Body of pancreas (tissue), 4 donors: ENCODE data around the gene IPO5. TPM values are rescaled to one million over a fixed set of nuclear protein-coding genes. Genes with fewer than 3 reads are reported as not detected.

Source experiments
- ATAC-seq: fragments of 150-250 bp; one replicate; pipeline ENCODE4 v1.9.1; 2016
- DNase-seq, 4 donors: peaks; one replicate each; pipeline ENCODE4 v3.0.0-alpha.2; 2019
- H3K27ac ChIP-seq, 4 donors: fragments of 200-600 bp; sonication (generic); 1 replicate in 3 of 4; 2 replicates in 1 of 4; pipeline versions ENCODE4 v1.5.1 to v1.6.1; 2016 to 2019; ENCODE audit warnings: mild to moderate bottlenecking in 1 of 4, mixed read lengths in 1 of 4, moderate library complexity in 1 of 4
- H3K27me3 ChIP-seq, 2 donors: fragments of 200-600 bp; sonication (generic); one replicate each; pipeline ENCODE4 v1.6.0; 2016; ENCODE audit warnings: mild to moderate bottlenecking in 1 of 2
- H3K36me3 ChIP-seq, 2 donors: fragments of 200-600 bp; sonication (generic); replicated peaks in 1 of 2; 2 replicates each; pipeline ENCODE4 v1.5.1; 2016; ENCODE audit warnings: low read depth in 2 of 2; ENCODE audit not compliant: insufficient read depth in 1 of 2
- H3K4me1 ChIP-seq: fragments of 200-600 bp; sonication (generic); one replicate; pipeline ENCODE4 v1.6.0; 2016
- H3K4me3 ChIP-seq, 2 donors: fragments of 200-600 bp; sonication (generic); 1 replicate in 1 of 2; 2 replicates in 1 of 2; pipeline ENCODE4 v1.5.1; 2016 to 2019
- H3K9me3 ChIP-seq, 3 donors: fragments of 200-600 bp; sonication (generic); 1 replicate in 2 of 3; 2 replicates in 1 of 3; pipeline ENCODE4 v1.5.1; 2016
- CTCF ChIP-seq, 7 experiments: fragments of 450-650 bp in 4 of 7; fragments of 200-600 bp in 3 of 7; sonication (generic) in 3 of 7; IDR thresholded peaks; one replicate each; pipeline ENCODE4 v1.5.1; 2016 to 2019; ENCODE audit warnings: antibody characterized with exemption in 7 of 7
- POLR2A ChIP-seq, 3 donors: fragments of 450-650 bp; IDR thresholded peaks; one replicate each; pipeline ENCODE4 v1.6.1; 2016; ENCODE audit warnings: antibody characterized with exemption in 3 of 3, mild to moderate bottlenecking in 2 of 3
- WGBS, 2 donors: methylation state at CpG; one replicate each; pipeline ENCODE4 v1.1.5; 2017; 5-methylcytosine and 5-hydroxymethylcytosine counted together
- intact Hi-C: fragments of 100-400 bp; cut with DNase I; formaldehyde crosslinking; loops from one replicate; pipeline ENCODE4 v1.15.1; 2023
- total RNA-seq, 2 donors: library from RNA; depleted of rRNA; stranded (reverse); fragments of >200 nt; gene quantifications; one replicate each; pipeline ENCODE4 v1.1.0, GENCODE V29; 2016

IPO5 gene
- total RNA-seq, 2 donors from 2014 or later, result 84.0 to 96.8 TPM

GRCh38 chr13:97936036-97936435 lies 17.4 kb upstream of the IPO5 start:
- no peak for DNase-seq
- 58 to 71% methylated on average over 3 of the region's 3 CpGs for WGBS, 2 donors
- Histone ChIP-seq H3K9me3 (no peaks in the 10 kb centered on the region), H3K27ac (no peak overlapping the region), H3K4me1 (no peaks in the 10 kb centered on the region), H3K4me3 (no peak overlapping the region), H3K36me3 (no peaks in the 10 kb centered on the region), H3K27me3 (no peaks in the 10 kb centered on the region)
- no peak for TF ChIP-seq CTCF (IDR thresholded peaks at IDR 0.05)
- TF ChIP-seq POLR2A (IDR thresholded peaks at IDR 0.05), result no peak
- ATAC-seq, result no peak
- intact Hi-C loops, result no loop called here

GRCh38 chr13:97938706-97939475 lies 14.6 kb upstream of the IPO5 start:
- ATAC-seq (no peak), DNase-seq (no peak)
- Histone ChIP-seq H3K36me3 (no peaks in the 10 kb centered on the region), H3K27ac (no peak overlapping the region), H3K4me1 (no peaks in the 10 kb centered on the region), H3K9me3 (no peaks in the 10 kb centered on the region), H3K4me3 (no peak overlapping the region), H3K27me3 (no peaks in the 10 kb centered on the region)
- TF ChIP-seq POLR2A (IDR thresholded peaks at IDR 0.05) (no peak), CTCF (IDR thresholded peaks at IDR 0.05) (no peak)
- 77 to 81% methylated on average over 6 of the region's 6 CpGs for WGBS, 2 donors
- intact Hi-C loops, result no loop called here

GRCh38 chr13:97944396-97945029 lies 9.0 kb upstream of the IPO5 start:
- no peak overlapping the region for H3K4me3 ChIP-seq
- no peaks in the 10 kb centered on the region for H3K9me3 ChIP-seq
- no peaks in the 10 kb centered on the region for H3K36me3 ChIP-seq
- H3K4me1 ChIP-seq, result no peaks in the 10 kb centered on the region
- intact Hi-C loops, result no loop called here
- no peak for ATAC-seq
- TF ChIP-seq CTCF (IDR thresholded peaks at IDR 0.05) (no peak), POLR2A (IDR thresholded peaks at IDR 0.05) (no peak)
- H3K27ac ChIP-seq, result no peak overlapping the region
- no peak for DNase-seq
- 74 to 81% methylated on average over 5 of the region's 5 CpGs for WGBS, 2 donors
- no peaks in the 10 kb centered on the region for H3K27me3 ChIP-seq

GRCh38 chr13:97945342-97945741 lies 8.1 kb upstream of the IPO5 start:
- TF ChIP-seq POLR2A (IDR thresholded peaks at IDR 0.05) (no peak), CTCF (IDR thresholded peaks at IDR 0.05) (no peak)
- no peak for DNase-seq
- intact Hi-C loops, result no loop called here

More at GRCh38 chr13:97945342-97945741, 8.1 kb upstream of the IPO5 start:
- no peak overlapping the region for H3K4me3 ChIP-seq
- H3K9me3 ChIP-seq, result no peaks in the 10 kb centered on the region
- H3K4me1 ChIP-seq, result no peaks in the 10 kb centered on the region
- no peaks in the 10 kb centered on the region for H3K36me3 ChIP-seq
- H3K27ac ChIP-seq, result no peak overlapping the region
- H3K27me3 ChIP-seq, result no peaks in the 10 kb centered on the region
- ATAC-seq, result no peak
